Measurements from ENCODE around the gene STARD3NL. TPM values are rescaled to one million over a fixed set of nuclear protein-coding genes. Genes with fewer than 3 reads are reported as not detected.
"Not testable (repeated sequence)": the region's sequence is repeated elsewhere in the genome, so short reads cannot be mapped to it uniquely, and the experiment has no call there.

Gene STARD3NL
- total RNA-seq, 2 donors from 2014 or later, result 25.4 to 25.5 TPM

DNA sequence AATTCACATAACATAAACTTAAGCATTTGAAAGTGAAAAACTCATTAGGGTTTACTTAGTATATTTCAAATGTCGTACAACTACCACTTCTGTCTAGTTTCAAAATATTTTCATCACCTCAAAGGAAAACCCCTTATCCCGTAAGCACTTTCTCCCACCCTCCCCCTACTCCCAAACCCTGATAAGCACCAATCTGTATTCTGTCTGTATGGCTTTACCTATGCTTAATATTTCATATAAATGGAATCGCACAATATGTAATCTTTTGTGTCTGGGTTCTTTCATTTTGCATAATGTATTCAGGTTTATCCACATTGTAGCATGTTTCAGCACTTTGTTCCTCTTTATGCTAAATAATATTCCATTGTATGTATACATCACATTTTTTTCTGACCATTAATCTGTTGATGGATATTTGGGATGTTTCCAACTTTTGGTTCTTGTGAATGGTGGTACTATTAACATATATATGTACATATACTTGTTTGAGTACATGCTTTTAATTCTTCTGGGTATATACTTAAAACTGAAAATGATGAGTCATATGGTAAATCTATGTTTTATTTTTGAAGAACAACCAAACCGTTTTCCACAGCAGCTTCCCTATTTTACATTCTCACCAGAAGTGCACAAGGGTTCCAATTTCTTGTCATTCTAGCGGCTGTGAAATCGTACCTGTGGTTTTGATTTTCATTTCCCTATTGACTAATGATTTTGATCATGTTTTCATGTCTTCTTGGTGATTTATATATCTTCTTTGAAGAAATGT is 6.2 kb upstream of the STARD3NL start:
- no peak overlapping the region for H3K4me3 ChIP-seq
- TF ChIP-seq, protein P1, sequence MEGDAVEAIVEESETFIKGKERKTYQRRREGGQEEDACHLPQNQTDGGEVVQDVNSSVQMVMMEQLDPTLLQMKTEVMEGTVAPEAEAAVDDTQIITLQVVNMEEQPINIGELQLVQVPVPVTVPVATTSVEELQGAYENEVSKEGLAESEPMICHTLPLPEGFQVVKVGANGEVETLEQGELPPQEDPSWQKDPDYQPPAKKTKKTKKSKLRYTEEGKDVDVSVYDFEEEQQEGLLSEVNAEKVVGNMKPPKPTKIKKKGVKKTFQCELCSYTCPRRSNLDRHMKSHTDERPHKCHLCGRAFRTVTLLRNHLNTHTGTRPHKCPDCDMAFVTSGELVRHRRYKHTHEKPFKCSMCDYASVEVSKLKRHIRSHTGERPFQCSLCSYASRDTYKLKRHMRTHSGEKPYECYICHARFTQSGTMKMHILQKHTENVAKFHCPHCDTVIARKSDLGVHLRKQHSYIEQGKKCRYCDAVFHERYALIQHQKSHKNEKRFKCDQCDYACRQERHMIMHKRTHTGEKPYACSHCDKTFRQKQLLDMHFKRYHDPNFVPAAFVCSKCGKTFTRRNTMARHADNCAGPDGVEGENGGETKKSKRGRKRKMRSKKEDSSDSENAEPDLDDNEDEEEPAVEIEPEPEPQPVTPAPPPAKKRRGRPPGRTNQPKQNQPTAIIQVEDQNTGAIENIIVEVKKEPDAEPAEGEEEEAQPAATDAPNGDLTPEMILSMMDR (IDR thresholded peaks at IDR 0.05), result no peak
- intact Hi-C loops (cut with DNase I), result no loop called here

DNA sequence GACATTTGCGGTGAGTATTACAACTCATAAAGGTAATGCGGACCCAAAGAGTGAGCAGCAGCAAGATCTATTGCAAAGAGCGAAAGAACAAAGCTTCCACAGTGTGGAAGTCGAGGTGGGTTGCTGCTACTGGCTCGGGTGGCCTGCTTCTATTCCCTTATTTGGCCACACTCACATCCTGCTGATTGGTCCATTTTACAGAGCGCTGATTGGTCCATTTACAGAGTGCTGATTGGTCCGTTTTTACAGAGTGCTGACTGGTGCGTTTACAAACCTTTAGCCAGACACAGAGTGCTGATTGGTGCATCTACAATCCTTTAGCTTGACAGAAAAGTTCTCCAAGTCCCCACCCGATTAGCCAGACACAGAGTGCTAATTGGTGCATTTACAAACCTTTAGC is 2.5 kb upstream of the STARD3NL start:
- H3K9ac ChIP-seq (ENCODE audit: low read depth in 2 of 2, low read length in 2 of 2); H3K36me3 ChIP-seq; DNase-seq; H3K27me3 ChIP-seq; H3K4me1 ChIP-seq; intact Hi-C loops (cut with DNase I); H3K27ac ChIP-seq; H3K4me3 ChIP-seq; H3K9me3 ChIP-seq: not testable (repeated sequence)

More for the DNA sequence above, 6.2 kb upstream of the STARD3NL start:
- H3K27me3 ChIP-seq, result no peaks in the 10 kb centered on the region
- no peak overlapping the region for H3K27ac ChIP-seq
- H3K9ac ChIP-seq (ENCODE audit: low read depth in 2 of 2, low read length in 2 of 2), result no peak overlapping the region
- no peaks in the 10 kb centered on the region for H3K36me3 ChIP-seq
- H3K9me3 ChIP-seq, result no peaks in the 10 kb centered on the region
- no peaks in the 10 kb centered on the region for H3K4me1 ChIP-seq
- DNase-seq, result no peak

DNA sequence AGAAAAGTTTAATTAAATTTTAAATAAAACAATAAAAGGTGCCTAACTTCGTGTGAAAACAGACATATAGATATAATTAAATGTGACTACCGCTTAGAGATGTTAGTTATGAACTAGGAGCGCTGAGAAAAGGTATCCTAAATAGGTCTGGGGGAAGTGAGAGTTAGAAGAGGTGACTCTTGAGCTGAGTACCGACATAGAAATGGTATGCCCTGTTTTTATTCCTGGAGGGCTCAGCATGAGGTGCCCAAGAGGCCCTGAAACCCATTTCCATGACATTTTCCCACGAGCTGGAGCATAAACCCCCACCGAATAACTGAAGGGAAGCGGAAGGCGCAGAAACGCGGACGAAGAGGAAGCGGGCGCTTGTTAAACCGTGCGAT is 433 bp upstream of the STARD3NL start:
- Histone ChIP-seq H3K27me3 (no peaks in the 10 kb centered on the region), H3K36me3 (no peaks in the 10 kb centered on the region), H3K4me1 (no peaks in the 10 kb centered on the region), H3K4me3 (peak overlapping the region; percentile 64), H3K27ac (peak overlapping the region; percentile 78), H3K9ac (ENCODE audit: low read depth in 2 of 2, low read length in 2 of 2) (peak overlapping the region; percentile 56 to 88), H3K9me3 (no peaks in the 10 kb centered on the region)
- TF ChIP-seq, protein P1 (IDR thresholded peaks at IDR 0.05), result no peak
- intact Hi-C loops (cut with DNase I), result no loop called here
- DNase-seq, result no peak

DNA sequence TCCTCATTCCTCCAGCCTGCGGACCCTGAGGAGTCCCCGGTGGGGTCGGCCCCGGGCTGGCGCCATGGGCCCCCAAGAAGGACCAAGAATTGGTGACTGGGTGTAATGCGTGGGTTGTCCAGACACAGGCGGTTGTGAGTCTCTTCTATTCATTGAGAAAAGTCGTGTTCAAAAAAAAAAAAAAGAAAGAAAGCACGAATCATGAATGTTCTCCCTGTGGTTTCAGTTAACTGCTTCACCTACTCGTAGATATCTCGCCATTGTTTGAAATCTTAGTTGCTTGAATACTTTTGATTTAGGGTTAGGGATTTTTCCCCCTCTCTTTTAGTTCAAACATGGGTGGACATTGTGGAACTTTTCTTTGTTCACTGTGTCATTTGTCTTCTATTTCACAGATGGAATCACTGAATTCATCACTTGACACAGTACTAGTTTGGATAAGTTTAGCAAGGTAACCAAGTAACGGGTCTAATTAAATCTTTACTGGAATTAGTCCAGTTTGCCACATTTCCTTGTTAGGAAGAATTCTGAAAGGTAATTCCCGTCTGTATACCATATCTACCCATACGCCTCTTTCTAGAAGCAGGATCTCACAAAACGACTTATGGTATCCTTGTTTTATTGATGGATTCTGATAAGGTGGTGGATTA is 775 bp downstream of the STARD3NL start:
- Histone ChIP-seq H3K27me3 (no peaks in the 10 kb centered on the region), H3K9me3 (no peaks in the 10 kb centered on the region), H3K9ac (ENCODE audit: low read depth in 2 of 2, low read length in 2 of 2) (peak overlapping the region; percentile 88 to 90), H3K36me3 (no peaks in the 10 kb centered on the region), H3K4me1 (no peaks in the 10 kb centered on the region), H3K4me3 (peak overlapping the region; percentile 64), H3K27ac (peak overlapping the region; percentile 78)
- no peak for DNase-seq
- TF ChIP-seq, protein P1 (IDR thresholded peaks at IDR 0.05), result no peak
- intact Hi-C loops (cut with DNase I), result no loop called here

DNA sequence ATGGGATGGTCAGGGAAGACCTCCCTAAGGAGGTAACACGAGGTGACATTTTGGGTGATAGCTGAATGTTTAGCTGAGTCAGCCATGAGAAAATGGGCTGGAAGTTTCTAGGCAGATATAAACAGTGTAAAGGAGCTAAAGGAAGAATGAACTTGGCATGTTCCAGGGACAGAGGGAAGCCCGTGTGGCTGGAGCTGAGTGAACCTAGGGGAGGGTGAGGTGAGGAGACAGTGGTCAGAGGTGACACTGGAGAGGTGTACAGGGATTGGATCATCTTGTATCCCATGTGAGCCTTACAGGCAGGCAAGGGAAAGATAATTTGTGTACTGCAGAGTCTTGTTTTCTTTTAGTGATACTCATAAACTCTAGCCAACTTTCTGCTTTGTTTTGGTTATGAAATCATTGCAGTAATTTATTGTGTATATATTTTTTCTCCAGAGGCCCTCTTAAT is 1.8 kb downstream of the STARD3NL start:
- H3K27me3 ChIP-seq, result no peaks in the 10 kb centered on the region
- no peak for DNase-seq
- intact Hi-C loops (cut with DNase I), result no loop called here
- no peak overlapping the region for H3K27ac ChIP-seq
- TF ChIP-seq, protein P1 (IDR thresholded peaks at IDR 0.05), result no peak
- no peak overlapping the region for H3K4me3 ChIP-seq
- H3K9me3 ChIP-seq, result no peaks in the 10 kb centered on the region
- H3K4me1 ChIP-seq, result no peaks in the 10 kb centered on the region
- no peaks in the 10 kb centered on the region for H3K36me3 ChIP-seq
- H3K9ac ChIP-seq (ENCODE audit: low read depth in 2 of 2, low read length in 2 of 2), result no peak overlapping the region

DNA sequence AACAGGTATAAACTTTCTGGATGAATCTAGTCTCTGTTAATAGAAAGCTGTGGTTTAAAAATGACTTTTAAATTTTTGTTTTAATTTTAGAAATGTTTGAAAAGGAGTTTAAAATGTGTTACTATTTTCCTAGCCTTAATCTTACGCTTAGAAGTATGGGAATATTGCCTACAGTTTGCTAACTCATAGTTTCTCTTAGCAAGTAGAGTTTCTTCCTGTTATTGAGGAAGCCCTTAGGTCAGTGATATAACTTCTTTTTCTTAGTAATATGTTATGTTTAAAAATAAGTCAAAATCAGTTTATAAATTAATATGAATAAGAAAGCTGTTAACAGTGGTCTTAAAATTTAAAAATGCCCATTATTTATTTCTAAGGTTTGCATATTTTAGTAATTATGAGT is 3.1 kb downstream of the STARD3NL start:
- H3K27ac ChIP-seq, result no peak overlapping the region
- intact Hi-C loops (cut with DNase I), result no loop called here

More for the DNA sequence above, 3.1 kb downstream of the STARD3NL start:
- Histone ChIP-seq H3K4me1 (no peaks in the 10 kb centered on the region), H3K27me3 (no peaks in the 10 kb centered on the region), H3K9me3 (no peaks in the 10 kb centered on the region), H3K4me3 (no peak overlapping the region), H3K36me3 (no peaks in the 10 kb centered on the region), H3K9ac (ENCODE audit: low read depth in 2 of 2, low read length in 2 of 2) (no peak overlapping the region)
- no peak for DNase-seq
- TF ChIP-seq, protein P1 (IDR thresholded peaks at IDR 0.05), result no peak
